ENCODE measurements around the gene PCBP1. TPM values are rescaled to one million over a fixed set of nuclear protein-coding genes. Genes with fewer than 3 reads are reported as not detected.

Gene PCBP1
- total and polyA plus RNA-seq, 2 donors from 2014 or later = 224 to 298 TPM

DNA sequence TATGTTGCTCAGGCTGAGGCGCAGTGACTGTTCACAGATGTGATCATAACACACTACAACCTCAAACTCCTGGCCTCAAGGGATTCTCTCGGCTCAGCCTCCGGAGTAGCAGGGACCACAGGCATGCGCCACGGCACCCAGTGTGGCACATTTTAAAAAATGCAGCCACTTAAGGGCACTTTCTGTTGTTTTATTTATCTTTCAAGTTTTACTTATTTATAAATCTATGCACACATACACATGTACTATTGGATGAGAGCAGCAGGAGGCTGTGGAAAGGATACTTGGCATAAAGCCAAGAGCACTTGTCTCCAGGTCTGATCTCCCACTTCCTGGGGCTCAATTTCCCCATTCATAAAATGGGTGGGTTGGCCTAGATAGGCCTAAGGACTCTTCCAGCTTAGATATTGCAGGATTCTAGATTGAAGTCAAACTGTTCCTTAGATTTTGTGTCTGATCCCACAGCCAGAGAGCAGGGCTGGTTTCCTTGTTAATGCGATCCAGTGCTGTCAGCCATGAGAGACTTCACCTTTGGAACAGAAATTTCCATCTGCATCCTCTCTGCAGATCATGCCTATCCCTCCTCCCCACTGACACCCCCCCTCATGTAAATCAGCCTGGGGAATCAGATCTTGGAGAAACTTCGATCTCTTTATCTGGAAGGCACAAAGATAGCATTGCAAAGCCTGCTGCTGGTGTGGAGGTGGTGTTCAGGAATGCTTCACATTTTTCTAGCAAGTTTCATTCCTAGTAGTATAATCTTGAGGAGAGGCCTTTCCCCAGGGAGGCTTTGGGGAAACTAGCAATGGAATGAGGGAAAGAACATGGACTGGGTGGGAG, 24.7 kb downstream of the PCBP1 start:
- Histone ChIP-seq H3K27me3 (ENCODE audit: control insufficient read depth, insufficient read depth, low read length) (no peaks in the 10 kb centered on the region), H3K36me3 (ENCODE audit: control insufficient read depth in 2 of 3, insufficient read depth in 3 of 3, low read length in 3 of 3) (no peaks in the 10 kb centered on the region), H3K9ac (ENCODE audit: low read length in 3 of 3) (peak overlapping the region in 1 of 3 donors; percentile 20), H3K4me3 (ENCODE audit: low read length in 3 of 3) (no peak overlapping the region), H3K9me3 (ENCODE audit: control insufficient read depth in 2 of 3, insufficient read depth in 1 of 3, low read length in 3 of 3) (no peaks in the 10 kb centered on the region), H3K27ac (ENCODE audit: low read depth in 2 of 2, low read length in 2 of 2) (peak overlapping the region; percentile 26 to 67), H3K4me1 (ENCODE audit: control insufficient read depth in 2 of 3, insufficient read depth in 2 of 3, low read depth in 1 of 3, low read length in 3 of 3) (peaks cover 17 to 42% (median 34%) of the 10 kb centered on the region in 3 donors)
- no peak for FAIRE-seq
- TF ChIP-seq, protein P1, sequence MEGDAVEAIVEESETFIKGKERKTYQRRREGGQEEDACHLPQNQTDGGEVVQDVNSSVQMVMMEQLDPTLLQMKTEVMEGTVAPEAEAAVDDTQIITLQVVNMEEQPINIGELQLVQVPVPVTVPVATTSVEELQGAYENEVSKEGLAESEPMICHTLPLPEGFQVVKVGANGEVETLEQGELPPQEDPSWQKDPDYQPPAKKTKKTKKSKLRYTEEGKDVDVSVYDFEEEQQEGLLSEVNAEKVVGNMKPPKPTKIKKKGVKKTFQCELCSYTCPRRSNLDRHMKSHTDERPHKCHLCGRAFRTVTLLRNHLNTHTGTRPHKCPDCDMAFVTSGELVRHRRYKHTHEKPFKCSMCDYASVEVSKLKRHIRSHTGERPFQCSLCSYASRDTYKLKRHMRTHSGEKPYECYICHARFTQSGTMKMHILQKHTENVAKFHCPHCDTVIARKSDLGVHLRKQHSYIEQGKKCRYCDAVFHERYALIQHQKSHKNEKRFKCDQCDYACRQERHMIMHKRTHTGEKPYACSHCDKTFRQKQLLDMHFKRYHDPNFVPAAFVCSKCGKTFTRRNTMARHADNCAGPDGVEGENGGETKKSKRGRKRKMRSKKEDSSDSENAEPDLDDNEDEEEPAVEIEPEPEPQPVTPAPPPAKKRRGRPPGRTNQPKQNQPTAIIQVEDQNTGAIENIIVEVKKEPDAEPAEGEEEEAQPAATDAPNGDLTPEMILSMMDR (IDR thresholded peaks at IDR 0.05; ENCODE audit: borderline replicate concordance, extremely low read depth, insufficient read depth) = no peak
- no peak for DNase-seq
- intact Hi-C loops (cut with DNase I) = no loop called here

DNA sequence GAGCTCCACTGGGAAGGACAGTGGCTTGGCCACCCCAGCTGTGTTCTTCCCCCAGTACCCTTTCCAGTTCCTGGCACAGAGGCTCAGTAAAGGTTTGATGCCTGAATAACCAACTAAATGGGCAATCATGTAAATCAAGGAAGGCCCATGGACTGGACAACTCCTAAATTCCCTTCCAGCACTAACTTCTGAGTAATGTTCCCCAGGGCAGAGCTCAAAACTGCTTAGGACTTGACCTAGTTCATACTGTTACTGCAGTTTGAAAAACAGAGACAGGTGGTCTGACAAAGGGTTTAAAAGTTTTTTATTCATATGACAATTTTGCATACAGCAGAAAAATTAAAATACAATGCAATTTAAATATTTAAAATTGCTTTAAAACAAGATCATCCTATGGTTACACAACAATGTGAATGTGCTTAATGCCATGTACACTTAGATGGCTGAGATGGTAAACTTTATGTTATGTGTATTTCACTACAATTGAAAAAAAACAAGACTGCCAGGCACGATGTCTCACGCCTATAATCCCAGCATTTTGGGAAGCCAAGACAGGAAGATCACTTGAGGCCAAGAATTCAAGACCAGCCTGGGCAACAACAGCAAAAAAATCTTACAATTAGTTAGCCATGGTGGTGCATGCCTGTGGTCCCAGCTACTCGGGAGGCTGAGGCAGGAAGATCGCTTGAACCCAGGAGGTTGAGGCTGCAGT, 26.2 kb downstream of the PCBP1 start:
- DNase-seq (no peak), FAIRE-seq (no peak)
- H3K36me3 ChIP-seq (ENCODE audit: control insufficient read depth in 2 of 3, insufficient read depth in 3 of 3, low read length in 3 of 3) = no peaks in the 10 kb centered on the region
- no peak overlapping the region for H3K9ac ChIP-seq (ENCODE audit: low read length in 3 of 3)
- intact Hi-C loops (cut with DNase I) = no loop called here
- H3K4me1 ChIP-seq (ENCODE audit: control insufficient read depth in 2 of 3, insufficient read depth in 2 of 3, low read depth in 1 of 3, low read length in 3 of 3) = peaks cover 15 to 39% (median 27%) of the 10 kb centered on the region in 3 donors
- no peaks in the 10 kb centered on the region for H3K9me3 ChIP-seq (ENCODE audit: control insufficient read depth in 2 of 3, insufficient read depth in 1 of 3, low read length in 3 of 3)
- no peak overlapping the region for H3K4me3 ChIP-seq (ENCODE audit: low read length in 3 of 3)
- TF ChIP-seq, protein P1 (IDR thresholded peaks at IDR 0.05; ENCODE audit: borderline replicate concordance, extremely low read depth, insufficient read depth) = no peak
- peak overlapping the region in 1 of 2 donors; percentile 14 for H3K27ac ChIP-seq (ENCODE audit: low read depth in 2 of 2, low read length in 2 of 2)
- no peaks in the 10 kb centered on the region for H3K27me3 ChIP-seq (ENCODE audit: control insufficient read depth, insufficient read depth, low read length)

DNA sequence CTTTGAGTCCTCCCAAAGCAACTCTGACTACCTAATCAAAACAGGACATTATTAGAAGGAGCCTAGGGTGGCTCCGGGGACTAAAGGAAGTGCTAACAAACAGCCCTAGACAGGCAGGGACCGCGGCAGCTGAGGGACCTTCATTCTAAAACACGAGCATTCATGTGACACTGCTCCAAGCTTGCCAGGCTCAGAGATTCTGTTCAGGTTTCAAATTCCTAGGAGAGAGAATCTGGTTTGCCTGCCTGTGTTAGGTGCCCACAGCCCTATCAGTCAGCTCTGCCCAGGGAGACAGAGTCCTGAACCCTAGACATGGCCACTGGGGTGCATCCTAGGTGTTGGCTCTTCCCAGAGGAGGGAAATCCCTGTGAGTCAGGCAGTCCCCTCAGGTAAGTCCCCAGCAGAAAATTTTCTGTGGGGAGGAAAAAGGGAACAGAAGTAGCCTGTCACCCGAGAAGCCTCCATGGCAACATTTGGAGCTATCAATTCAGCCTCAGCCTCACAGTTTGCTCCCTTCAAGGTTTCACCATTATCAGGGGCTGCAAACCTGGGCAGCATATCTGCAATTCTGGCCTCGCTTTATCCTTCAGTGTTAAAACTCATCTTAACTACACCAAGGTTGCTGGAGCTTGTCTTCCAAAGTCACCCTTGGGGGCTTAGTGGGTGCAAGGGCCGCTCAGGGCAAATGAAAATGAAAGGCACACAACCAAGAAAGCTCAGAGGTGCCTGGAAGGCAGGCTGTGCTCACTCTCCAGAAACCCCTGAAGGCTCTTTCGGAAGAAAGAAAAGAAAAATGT, 28.6 kb downstream of the PCBP1 start:
- H3K36me3 ChIP-seq (ENCODE audit: control insufficient read depth in 2 of 3, insufficient read depth in 3 of 3, low read length in 3 of 3) = no peaks in the 10 kb centered on the region
- TF ChIP-seq, protein P1 (IDR thresholded peaks at IDR 0.05; ENCODE audit: borderline replicate concordance, extremely low read depth, insufficient read depth) = no peak
- intact Hi-C loops (cut with DNase I) = no loop called here
- no peak overlapping the region for H3K4me3 ChIP-seq (ENCODE audit: low read length in 3 of 3)
- peak overlapping the region in 2 of 3 donors; percentile 19 to 44 for H3K9ac ChIP-seq (ENCODE audit: low read length in 3 of 3)
- peak overlapping the region; percentile 40 to 69 for H3K27ac ChIP-seq (ENCODE audit: low read depth in 2 of 2, low read length in 2 of 2)
- H3K4me1 ChIP-seq (ENCODE audit: control insufficient read depth in 2 of 3, insufficient read depth in 2 of 3, low read depth in 1 of 3, low read length in 3 of 3) = peaks cover 14 to 37% (median 22%) of the 10 kb centered on the region in 3 donors
- FAIRE-seq = no peak
- no peaks in the 10 kb centered on the region for H3K27me3 ChIP-seq (ENCODE audit: control insufficient read depth, insufficient read depth, low read length)
- DNase-seq = peak in 2 of 5 donors; percentile 66 to 69
- no peaks in the 10 kb centered on the region for H3K9me3 ChIP-seq (ENCODE audit: control insufficient read depth in 2 of 3, insufficient read depth in 1 of 3, low read length in 3 of 3)
